GM19395 (cell line): ENCODE data around the gene RBL1.
"Not testable (repeated sequence)": the region's sequence is repeated elsewhere in the genome, so short reads cannot be mapped to it uniquely, and the experiment has no call there.

ENCODE experiments used
- ATAC-seq: cut with Tn5 transposase; IDR thresholded peaks from one replicate; pipeline ENCODE4 v1.9.1; 2021; ENCODE audit warnings: mild to moderate bottlenecking, moderate library complexity; ENCODE audit not compliant: unreplicated experiment

RBL1 gene

DNA sequence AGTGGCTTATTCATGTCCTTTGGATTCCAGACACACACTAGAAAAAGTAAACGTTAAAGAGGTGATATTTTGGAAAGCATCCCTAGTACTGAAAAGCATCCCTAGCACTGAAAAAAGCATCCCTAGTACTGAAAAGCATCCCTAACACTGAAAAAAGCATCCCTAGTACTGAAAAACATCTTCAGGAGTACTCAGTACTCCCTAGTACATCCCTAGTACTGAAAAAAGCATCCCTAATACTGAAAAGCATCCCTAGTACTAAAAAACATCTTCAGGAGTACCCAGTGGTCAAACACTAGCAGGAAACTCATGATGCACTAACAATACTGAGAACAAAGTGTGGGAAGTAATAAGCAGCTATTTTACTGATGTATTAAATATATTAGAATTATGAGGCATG, 98.7 kb downstream of the RBL1 start:
- no peak for ATAC-seq

GRCh38 chr20:36994221-36994620, 101.6 kb downstream of the RBL1 start:
- not testable (repeated sequence) for ATAC-seq

GRCh38 chr20:36992802-36993334, 102.9 kb downstream of the RBL1 start:
- no peak for ATAC-seq

DNA sequence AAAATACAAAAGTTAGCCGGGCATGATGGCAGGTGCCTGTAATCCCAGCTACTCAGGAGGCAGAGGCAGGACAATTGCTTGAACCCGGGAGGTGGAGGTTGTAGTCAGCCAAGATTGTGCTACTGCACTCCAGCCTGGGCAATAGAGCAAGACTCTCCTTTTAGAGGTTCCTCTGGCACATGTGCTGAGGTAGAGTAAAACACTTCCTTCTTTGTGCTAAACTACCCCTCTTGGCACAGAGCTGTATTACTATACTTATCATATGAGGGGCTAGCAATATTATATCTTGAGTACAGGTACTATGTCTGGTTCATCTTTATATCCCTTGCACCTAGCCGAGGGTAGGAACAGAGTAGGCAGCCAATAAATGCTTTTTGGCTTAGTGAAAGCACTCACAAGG, 104.1 kb downstream of the RBL1 start:
- ATAC-seq, result no peak

DNA sequence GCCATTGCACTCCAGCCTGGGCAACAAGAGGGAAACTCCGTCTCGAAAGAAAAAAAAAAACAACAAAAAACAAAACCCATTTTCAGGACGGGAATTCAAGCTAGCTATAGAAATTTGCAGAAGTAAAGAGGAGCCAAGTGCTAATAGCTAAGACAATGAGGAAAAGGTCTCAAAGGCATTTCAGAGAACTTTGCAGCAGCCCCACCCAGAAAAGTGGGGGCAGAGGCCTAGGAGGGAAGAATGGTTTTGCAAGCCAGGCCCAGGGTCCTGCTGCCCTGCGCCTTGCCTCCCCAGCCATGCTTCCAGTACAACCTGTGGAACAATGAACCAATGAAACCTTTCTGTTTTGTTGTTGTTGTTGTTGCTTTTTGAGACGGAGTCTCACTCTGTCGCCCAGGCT, 106.0 kb downstream of the RBL1 start:
- ATAC-seq, result no peak

DNA sequence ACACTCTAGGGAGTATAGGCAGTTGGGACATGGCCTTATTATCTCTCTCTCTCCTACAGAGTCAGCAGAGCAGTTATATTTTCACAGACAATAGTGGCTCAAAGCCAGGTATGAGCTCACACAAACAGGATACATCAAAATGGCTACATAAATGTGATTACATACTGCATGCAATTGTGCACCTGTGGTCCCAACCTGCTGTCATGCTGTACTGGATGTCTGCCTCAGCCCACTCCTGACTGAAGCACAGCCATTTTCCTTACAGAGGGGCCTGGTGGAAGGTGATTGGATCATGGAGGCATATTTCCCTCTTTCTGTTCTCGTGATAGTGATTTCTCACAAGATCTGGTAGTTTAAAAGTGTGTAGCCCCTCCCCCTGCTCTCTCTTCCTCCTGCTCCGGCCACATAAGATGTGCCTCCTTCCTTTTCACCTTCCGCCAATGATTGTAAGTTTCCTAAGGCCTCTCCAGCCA, 107.3 kb downstream of the RBL1 start:
- no peak for ATAC-seq

GRCh38 chr20:36984257-36984638, 111.5 kb downstream of the RBL1 start:
- no peak for ATAC-seq

- no peak for ATAC-seq
Observed at GRCh38 chr20:36975099-36975818, 120.5 kb downstream of the RBL1 start.

DNA sequence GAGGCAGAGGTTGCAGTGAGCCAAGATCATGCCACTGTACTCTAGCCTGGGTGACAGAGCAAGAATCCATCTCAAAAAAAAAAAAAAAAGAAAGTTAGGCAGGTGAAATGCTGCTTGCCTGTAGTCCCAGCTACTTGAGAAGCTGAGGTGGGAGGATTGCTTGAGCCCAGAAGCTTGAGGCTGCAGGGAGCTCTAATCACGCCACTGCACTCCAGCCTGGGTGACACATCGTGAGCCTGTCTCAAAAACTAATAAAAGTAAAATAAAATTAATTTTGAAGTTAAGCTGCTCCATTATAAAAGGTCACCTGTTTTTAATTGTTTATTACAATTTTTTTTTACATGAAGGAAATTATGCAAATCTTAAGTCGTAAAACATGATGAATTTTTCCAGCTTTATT, 121.1 kb downstream of the RBL1 start:
- no peak for ATAC-seq

GRCh38 chr20:36971103-36971502, 124.7 kb downstream of the RBL1 start:
- ATAC-seq, result no peak

DNA sequence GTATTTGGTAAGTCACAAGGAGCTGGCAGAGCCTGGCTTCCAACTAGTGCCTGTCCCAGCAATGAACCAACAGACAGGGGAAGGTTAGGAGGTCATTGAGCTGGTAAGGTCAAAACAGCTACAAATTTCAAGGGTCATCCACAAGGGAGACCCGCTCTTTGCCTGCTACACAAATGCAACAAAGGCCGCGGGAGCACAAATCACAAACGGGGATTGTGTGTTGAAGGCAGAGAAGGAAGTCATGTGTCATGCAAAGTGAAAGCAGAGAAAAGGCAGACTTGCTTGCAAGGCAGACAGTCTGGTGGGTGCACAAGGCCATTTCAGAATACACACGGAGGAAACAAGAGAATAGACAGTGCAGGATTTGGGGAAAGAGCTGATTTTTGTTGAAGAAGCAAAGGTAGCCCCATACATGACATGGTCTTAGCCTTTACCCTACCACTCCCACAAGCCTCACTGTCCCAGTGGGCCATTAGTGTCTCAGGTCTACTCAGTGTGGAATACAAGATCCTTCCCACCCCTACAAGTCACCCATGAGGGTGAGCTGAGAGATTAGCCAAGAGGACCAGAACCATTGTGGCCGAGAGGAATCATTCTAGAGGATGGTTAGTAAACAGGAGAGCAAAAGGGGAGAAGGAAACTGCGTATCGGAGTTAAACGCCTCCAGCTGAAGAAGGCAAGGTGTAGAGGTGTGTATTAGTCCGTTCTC, 126.2 kb downstream of the RBL1 start:
- ATAC-seq, result no peak

GRCh38 chr20:36969051-36969450, 126.7 kb downstream of the RBL1 start:
- ATAC-seq, result no peak

- ATAC-seq, result no peak
Observed at GRCh38 chr20:36967636-36968035, 128.2 kb downstream of the RBL1 start.

- not testable (repeated sequence) for ATAC-seq
Observed at GRCh38 chr20:36966965-36967364, 128.8 kb downstream of the RBL1 start.

DNA sequence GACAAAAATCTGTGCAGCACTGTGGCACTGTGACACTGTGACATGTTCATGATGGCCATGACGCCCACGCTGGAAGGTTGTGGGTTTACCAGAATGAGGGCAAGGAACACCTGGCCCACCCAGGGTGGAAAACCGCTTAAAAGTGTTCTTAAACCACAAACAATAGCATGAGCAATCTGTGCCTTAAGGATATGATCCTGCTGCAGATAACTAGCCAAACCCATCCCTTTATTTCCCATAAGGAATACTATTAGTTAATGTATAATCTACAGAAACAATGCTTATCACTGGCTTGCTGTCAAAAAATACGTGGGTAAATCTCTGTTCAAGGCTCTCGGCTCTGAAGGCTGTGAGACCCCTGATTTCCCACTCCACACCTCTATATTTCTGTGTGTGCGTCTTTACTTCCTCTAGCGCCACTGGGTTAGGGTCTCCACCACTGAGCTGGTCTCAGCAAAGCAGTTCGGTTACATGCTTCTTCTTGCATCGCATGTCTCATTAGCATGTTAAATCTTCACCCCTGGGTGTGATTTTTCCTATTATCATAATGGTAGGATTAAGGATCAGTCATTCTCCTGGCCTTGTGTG, 133.3 kb downstream of the RBL1 start:
- not testable (repeated sequence) for ATAC-seq

DNA sequence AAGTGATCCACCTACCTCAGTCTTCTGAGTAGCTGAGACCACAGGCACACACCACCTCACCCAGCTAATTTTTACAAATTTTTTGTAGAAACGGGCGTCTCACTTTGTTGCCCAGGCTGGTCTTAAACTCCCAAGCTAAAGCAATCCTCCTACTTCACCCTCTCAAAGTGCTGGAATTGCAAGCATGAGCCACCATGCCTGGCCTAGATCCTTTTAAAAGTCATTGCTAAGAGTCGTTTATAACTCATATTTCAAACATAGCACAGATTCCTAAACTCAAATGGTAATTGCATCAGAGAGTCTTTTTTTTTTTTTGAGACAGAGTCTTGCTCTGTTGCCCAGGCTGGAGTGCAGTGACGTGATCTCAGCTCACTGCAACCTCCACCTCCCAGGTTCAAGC, 136.6 kb downstream of the RBL1 start:
- no peak for ATAC-seq

GRCh38 chr20:36957875-36958667, 137.7 kb downstream of the RBL1 start:
- no peak for ATAC-seq

- ATAC-seq, result no peak
Observed at GRCh38 chr20:36956674-36957073, 139.1 kb downstream of the RBL1 start.

GRCh38 chr20:36956016-36956415, 139.8 kb downstream of the RBL1 start:
- ATAC-seq, result no peak

- ATAC-seq, result peak; percentile 1
Observed at GRCh38 chr20:36951979-36952738, 143.6 kb downstream of the RBL1 start.
